Measurements from ENCODE around the gene BMP8B.

BMP8B gene

DNA sequence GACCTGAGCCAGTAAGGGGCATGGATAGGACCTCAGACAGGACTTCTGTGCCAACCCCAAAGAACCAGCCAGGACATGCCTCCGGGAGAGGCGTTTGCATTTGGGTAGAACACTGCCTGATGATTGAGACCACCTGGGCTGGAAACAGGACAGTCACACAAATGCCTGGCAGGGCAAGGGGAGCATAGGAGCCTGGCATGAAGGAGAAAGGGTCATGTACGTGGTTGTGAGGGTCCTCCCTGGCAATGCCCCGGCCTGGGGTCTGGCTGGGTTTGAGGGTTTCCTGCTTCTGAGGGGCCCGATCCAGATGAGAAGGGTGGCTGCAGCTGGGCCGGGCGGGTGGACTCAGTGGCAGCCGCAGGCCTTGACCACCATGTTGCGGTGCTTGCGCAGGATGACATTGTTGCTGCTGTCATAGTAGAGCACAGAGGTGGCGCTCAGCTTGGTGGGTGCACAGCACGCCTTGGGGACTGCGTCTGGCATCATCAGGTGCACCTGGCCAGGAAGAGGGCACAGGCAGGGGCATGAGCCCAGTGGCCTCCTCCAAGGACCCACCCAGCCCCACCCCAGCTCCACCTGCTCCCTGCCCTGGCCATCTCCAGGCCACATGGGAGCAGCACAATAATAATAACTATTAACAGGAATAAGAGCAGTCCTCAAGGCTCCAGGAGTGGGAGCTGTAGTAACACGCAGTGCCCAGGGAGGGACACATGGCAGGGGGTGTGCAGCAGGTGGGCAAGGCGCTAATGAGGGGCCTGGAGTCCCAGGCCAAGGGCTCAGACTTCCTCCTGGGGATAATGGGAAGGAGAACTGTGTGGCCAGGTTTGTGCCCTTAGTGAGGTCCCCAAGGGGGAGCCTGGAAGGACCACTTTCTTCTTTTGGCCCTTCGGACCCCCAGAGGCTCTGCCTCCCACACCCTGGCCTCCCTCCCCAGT, 28.3 kb downstream of the BMP8B start:
- Mint-ChIP-seq H3K9me3 (no peaks in the 10 kb centered on the region), H3K4me3 (no peak overlapping the region), H3K27ac (no peak overlapping the region), H3K4me1 (ENCODE audit: low read depth) (no peaks in the 10 kb centered on the region), H3K36me3 (ENCODE audit: low read depth) (peaks cover 36% of the 10 kb centered on the region), H3K27me3 (no peaks in the 10 kb centered on the region)

DNA sequence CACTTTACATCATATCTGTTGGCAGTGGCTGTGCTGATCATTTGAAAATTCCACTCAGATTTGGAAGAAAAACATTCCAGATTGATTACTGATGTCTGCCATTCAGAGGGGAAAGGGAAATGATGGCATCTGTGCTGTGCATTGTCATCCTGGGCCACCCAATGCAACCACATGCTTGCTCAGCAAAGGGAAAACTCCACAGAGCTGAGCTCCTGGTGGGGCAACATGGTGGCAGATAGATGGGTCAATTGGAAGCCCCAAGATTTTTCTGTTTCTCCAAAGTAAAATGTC, 29.3 kb downstream of the BMP8B start:
- no peak overlapping the region for H3K4me3 Mint-ChIP-seq
- no peaks in the 10 kb centered on the region for H3K27me3 Mint-ChIP-seq
- peaks cover 42% of the 10 kb centered on the region for H3K36me3 Mint-ChIP-seq (ENCODE audit: low read depth)
- H3K4me1 Mint-ChIP-seq (ENCODE audit: low read depth), result no peaks in the 10 kb centered on the region
- H3K9me3 Mint-ChIP-seq, result no peaks in the 10 kb centered on the region
- no peak overlapping the region for H3K27ac Mint-ChIP-seq

DNA sequence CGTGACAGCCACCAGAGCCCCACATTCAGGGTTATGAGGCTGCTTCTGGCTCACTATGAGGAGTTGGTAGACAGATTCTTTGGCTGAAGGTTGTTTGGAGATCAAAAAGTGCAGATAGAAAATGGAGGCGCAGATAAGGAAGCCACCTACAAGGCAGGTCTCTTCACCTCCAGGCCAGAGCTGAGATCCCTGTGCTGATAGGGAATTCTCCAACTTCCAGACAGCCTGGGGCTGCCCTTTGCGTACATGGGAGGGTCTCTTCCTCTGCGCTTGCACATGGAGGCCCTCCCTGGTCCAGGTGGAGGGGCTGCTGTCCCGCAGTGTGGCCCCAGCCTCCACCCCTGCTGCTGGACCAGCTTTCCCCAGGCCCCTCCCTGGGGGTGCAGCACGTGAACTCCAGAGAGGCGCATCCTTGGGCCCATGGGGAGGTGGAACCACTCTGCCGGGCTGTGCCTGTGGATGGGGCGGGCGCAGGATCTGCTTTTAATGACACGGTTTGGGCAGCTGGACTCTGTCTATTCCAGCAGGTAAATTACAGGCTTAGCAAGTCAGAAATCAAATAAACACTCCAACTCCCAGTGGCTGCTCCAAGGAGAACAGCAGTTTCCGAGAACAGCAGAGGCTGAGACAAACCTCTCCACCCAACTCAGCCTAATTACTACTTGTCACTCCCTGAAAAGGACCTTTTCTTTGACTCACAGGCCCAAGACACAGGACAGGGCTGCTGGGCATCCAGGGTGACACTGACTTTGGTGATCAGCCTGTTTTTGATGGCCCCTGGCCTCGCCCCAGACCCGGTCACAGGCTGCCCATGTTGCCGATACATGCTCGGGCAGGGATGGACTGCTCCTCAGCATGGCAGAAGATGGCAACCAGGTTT, 29.9 kb downstream of the BMP8B start:
- no peak overlapping the region for H3K4me3 Mint-ChIP-seq
- no peaks in the 10 kb centered on the region for H3K4me1 Mint-ChIP-seq (ENCODE audit: low read depth)
- peaks cover 46% of the 10 kb centered on the region for H3K36me3 Mint-ChIP-seq (ENCODE audit: low read depth)
- no peak overlapping the region for H3K27ac Mint-ChIP-seq
- no peaks in the 10 kb centered on the region for H3K27me3 Mint-ChIP-seq
- H3K9me3 Mint-ChIP-seq, result no peaks in the 10 kb centered on the region

DNA sequence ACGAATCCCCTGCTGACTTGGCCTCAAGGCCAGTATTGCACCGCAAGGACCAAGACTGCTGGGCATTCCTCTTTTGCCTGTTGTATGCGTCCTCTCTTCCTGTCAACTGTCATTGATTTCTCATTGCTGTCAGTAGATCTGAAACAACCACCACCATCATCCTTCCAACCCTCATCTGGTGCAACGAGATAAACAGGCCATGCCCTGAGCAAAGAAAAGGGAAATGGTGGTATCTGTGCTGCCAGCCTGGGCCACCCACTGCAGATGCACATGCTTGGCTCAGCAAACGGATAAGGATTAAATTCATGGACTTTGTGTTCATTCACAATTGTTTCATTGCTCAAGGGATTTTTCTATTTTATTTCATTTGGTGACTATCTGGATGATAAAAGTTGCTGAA, 31.2 kb downstream of the BMP8B start:
- Mint-ChIP-seq H3K27me3 (no peaks in the 10 kb centered on the region), H3K9me3 (no peaks in the 10 kb centered on the region), H3K27ac (no peak overlapping the region), H3K4me3 (no peak overlapping the region), H3K36me3 (ENCODE audit: low read depth) (peaks cover 55% of the 10 kb centered on the region), H3K4me1 (ENCODE audit: low read depth) (no peaks in the 10 kb centered on the region)

DNA sequence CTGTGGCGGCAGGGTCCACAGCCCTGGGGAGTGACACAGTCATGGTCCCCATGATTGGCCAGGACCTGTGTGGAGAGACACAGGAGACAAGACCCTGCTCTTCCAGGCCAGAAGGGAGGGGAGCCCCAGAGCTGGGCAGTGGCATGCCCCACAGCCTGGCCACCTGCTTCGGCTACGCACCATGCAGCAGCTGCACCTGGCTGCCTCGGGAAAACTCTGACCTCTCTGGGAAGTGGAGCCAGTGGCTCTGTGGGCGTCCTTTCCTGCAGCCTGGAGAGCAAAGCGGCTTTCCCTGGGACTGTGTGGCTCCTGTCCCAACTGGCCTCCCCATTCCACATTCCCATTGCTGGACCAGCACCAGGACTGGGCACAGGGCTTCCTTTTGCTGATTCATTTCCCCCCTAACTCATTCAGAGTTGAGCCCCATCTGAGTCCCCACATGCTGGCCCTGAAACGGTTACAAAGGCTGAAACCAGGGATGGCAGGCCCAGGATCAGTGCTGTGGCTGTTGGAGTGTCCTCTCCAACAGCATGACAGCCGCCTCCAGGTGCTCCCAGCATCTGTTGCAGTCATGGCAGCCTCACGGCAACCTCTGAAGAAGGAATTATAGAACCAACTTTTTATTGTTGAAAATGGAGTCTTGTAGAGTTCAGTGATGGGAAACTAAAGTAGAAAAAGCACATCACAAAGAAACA, 32.6 kb downstream of the BMP8B start:
- no peak overlapping the region for H3K4me3 Mint-ChIP-seq
- H3K36me3 Mint-ChIP-seq (ENCODE audit: low read depth), result peaks cover 67% of the 10 kb centered on the region
- H3K4me1 Mint-ChIP-seq (ENCODE audit: low read depth), result no peaks in the 10 kb centered on the region
- no peaks in the 10 kb centered on the region for H3K27me3 Mint-ChIP-seq
- no peaks in the 10 kb centered on the region for H3K9me3 Mint-ChIP-seq
- H3K27ac Mint-ChIP-seq, result peak overlapping the region; percentile 65

DNA sequence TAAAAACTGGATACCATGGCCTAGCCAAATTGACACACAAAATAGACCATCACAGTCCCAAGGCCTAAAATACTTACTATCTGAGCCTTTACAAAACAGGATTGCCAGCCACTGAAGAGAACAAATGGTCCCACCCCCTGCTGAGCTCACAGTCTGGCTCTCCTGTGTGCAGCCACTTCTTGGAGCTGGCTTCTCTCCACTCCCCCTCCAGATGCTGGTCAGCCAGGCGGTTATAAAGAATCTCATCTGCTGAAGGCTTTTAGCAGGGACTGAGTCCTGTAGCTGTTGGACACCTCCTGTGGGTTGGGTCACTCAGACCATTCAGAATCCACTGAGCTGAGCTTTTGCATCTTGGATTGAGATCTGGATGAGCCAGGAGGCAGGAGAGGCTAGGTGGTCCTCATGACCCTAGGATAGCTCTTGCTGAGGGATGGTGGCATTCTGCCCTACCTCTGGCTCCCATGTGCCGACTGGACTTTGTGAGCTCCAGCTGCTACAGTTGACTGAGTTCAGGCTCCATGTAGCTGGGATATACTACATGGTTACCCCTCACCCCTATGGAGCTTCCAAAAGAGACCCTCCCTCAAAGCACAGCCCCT, 33.7 kb downstream of the BMP8B start:
- Mint-ChIP-seq H3K27ac (no peak overlapping the region), H3K36me3 (ENCODE audit: low read depth) (peaks cover 77% of the 10 kb centered on the region), H3K27me3 (no peaks in the 10 kb centered on the region), H3K4me1 (ENCODE audit: low read depth) (no peaks in the 10 kb centered on the region), H3K4me3 (no peak overlapping the region), H3K9me3 (no peaks in the 10 kb centered on the region)

DNA sequence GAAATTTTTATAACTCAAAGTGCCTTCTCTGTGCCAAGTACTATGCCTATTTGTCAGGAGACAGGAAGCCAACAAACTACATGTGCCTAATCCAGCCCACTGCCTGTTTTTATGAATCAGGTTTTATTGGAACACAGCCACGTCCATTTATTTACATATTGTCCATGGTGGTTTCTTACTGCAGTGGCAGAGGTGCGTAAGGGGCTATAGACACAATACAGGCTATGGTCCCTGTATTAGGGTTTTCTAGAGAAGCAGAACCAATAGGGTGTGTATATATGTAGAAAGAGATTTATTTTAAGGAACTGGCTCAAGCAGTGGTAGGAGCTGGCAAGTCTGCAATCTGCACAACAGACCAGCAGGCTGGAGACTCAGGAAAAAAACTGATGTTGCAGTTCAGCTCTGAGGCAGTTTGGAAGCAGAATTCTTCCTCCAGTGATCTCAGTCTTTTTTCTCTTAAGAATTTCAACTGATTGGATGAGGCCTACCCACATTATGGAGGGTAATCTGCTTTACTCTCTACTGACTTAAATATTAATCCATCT, 34.6 kb downstream of the BMP8B start:
- H3K4me1 Mint-ChIP-seq (ENCODE audit: low read depth), result no peaks in the 10 kb centered on the region
- H3K27ac Mint-ChIP-seq, result no peak overlapping the region
- peaks cover 77% of the 10 kb centered on the region for H3K36me3 Mint-ChIP-seq (ENCODE audit: low read depth)
- H3K4me3 Mint-ChIP-seq, result no peak overlapping the region
- H3K27me3 Mint-ChIP-seq, result no peaks in the 10 kb centered on the region
- no peaks in the 10 kb centered on the region for H3K9me3 Mint-ChIP-seq

DNA sequence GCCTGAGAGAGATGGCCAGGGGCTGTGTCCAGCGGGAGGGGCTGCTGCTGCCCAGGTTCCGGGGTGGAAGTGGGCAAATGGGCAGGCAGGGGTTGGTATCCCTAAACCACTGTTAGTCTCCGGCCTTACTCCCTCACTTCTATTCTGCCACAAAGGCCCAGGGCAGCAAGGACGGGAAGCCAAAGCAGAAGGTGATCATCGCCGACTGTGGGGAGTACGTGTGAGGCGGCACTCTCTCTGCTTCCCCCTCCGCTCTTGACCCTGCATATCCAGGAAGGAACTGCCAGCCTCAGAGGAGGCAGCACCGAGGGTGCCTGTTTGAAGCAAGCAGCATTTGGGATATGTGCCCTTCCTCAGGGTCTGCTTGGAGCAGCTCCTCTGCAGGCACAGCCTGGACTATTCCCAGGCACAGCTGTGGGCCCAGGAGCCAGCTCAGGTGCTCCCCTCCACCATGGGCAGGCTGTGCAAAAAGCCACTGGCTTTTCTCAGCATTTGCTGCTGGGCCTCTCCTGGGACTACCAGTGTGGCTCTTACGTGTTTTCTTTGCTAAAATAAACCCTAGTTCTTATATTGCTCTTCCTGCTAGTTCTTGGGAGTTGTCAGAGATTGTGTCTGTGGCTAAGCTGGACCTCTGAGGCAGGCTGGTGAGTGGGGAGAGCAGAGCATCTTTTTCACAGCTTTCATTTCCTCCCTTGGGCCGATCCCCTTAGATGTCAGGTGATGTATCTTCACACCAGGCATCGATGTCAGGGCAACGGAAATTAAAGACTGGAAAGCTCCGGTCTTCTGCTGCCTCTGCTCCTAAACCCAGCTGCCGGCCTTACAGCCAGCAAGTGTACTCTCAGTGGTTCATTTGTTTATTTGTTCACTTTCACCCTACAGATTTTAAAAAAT, 35.3 kb downstream of the BMP8B start:
- Mint-ChIP-seq H3K27ac (no peak overlapping the region), H3K4me3 (no peak overlapping the region), H3K27me3 (no peaks in the 10 kb centered on the region), H3K9me3 (no peaks in the 10 kb centered on the region), H3K4me1 (ENCODE audit: low read depth) (no peaks in the 10 kb centered on the region), H3K36me3 (ENCODE audit: low read depth) (peaks cover 75% of the 10 kb centered on the region)

DNA sequence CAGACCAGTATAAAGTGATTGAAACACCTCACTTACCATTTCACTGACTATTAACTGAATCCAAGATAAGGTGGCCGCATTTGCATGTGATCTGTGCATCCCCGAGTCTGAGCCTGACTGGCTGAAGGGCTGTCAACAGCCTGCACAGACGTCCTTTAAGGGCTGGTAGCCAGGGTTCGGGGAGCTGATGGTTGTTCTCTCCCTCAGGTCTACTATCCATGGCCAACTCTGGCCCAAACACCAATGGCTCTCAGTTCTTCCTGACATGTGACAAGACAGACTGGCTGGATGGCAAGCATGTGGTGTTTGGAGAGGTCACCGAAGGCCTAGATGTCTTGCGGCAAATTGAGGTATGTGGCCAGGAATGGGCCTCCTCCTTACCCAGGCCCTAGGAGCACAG, 36.0 kb downstream of the BMP8B start:
- no peak overlapping the region for H3K27ac Mint-ChIP-seq
- peaks cover 76% of the 10 kb centered on the region for H3K36me3 Mint-ChIP-seq (ENCODE audit: low read depth)
- no peaks in the 10 kb centered on the region for H3K27me3 Mint-ChIP-seq
- H3K9me3 Mint-ChIP-seq, result no peaks in the 10 kb centered on the region
- H3K4me1 Mint-ChIP-seq (ENCODE audit: low read depth), result peaks cover 2% of the 10 kb centered on the region
- H3K4me3 Mint-ChIP-seq, result no peak overlapping the region

DNA sequence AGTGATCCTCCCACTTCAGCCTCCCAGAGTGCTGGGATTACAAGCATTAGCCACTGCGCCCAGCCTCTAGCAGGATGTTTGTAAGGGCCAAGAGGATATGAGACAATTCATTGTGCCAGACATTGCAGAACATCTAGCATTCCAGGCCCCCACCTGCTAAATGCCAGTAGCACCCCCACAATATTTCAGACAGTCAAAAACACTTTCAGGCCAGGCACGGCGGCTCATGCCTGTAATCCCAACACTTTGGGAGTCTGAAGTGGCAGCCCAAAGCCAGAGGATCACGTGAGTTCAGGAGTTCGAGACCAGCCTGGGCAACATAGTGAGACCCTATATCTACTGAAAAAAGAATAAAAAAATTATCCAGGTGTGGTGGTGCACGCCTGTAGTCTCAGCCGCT, 37.1 kb downstream of the BMP8B start:
- Mint-ChIP-seq H3K4me3 (no peak overlapping the region), H3K36me3 (ENCODE audit: low read depth) (peaks cover 76% of the 10 kb centered on the region), H3K27me3 (no peaks in the 10 kb centered on the region), H3K27ac (no peak overlapping the region), H3K4me1 (ENCODE audit: low read depth) (peaks cover 13% of the 10 kb centered on the region), H3K9me3 (no peaks in the 10 kb centered on the region)

DNA sequence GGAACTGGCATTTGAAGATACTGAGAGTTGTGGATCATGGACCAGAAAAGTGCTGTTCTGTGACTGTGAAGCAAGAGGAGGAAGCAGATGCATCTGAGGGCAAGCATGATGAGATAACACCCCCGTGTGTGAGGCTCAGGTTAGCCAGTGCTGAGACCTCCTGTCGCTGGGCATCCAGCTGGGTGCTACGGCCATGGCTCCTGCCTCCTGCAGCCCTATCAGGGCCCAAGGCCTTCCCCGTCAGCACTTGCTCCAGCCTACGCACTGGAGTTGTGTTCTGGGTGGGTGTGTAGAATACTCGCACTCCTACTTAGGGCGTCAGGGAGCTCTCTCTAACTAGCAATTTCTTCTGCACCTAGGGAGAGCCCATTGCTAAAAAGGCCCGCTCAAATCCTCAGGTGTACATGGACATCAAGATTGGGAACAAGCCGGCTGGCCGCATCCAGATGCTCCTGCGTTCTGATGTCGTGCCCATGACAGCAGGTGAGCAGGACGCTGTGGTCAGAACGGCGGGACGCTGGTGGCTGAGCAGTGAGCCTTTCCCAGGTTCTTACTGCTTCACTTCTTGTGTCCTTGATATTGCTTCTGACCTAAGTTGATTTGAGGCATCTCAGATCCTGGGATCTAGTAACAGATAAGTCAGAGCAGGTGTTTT, 43.5 kb downstream of the BMP8B start:
- no peak overlapping the region for H3K4me3 Mint-ChIP-seq
- H3K36me3 Mint-ChIP-seq (ENCODE audit: low read depth), result peaks cover 83% of the 10 kb centered on the region
- no peaks in the 10 kb centered on the region for H3K27me3 Mint-ChIP-seq
- peaks cover 24% of the 10 kb centered on the region for H3K4me1 Mint-ChIP-seq (ENCODE audit: low read depth)
- H3K9me3 Mint-ChIP-seq, result no peaks in the 10 kb centered on the region
- no peak overlapping the region for H3K27ac Mint-ChIP-seq

DNA sequence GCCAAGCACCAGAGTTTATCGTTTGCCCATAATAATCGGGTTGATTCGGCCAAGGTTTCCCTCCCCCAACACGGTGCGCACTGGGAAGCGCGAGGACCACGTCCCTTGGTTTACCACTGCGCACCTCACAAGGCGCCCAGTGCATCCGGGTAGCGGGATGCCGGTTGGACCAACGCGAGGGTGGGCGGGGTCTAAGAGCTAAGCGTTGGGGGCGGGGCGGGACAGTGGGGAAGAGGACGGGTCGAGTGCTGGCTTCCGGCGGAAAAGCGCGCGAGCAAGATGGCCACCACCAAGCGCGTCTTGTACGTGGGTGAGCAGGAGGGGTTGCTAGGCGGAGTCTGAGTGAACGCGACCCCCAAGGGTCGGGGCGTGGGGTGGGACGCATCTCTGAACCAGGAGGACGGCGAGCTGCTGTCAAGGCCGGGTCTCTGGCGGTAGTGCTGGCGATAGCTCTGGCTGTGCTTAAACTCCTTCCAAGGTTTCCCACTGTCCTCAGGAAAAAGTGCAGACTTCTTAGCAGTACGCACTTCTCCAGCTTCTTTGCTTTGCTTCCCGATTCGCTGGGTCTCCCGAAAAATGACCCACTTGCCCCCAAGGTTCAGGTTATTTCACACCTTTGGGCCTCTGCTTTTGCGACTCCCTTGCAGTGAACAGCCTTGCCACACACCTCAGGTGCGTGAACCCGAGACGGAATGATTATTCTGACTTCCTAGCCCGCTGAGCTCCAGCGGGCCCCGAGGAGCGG, 49.9 kb downstream of the BMP8B start, which contains the start of gene PPIE:
Gene PPIE (plus strand): TSS at position 261 of the 745 bp plus-strand sequence. CDS start 19 bp downstream, at position 280.
- H3K4me1 Mint-ChIP-seq (ENCODE audit: low read depth), result peaks cover 54% of the 10 kb centered on the region
- H3K9me3 Mint-ChIP-seq, result peaks cover 6% of the 10 kb centered on the region
- H3K27ac Mint-ChIP-seq, result peak within 1 kb of the TSS; percentile 94
- H3K36me3 Mint-ChIP-seq (ENCODE audit: low read depth), result peaks cover 40% of the 10 kb centered on the region
- peaks cover 15% of the 10 kb centered on the region for H3K27me3 Mint-ChIP-seq
- H3K4me3 Mint-ChIP-seq, result peak within 1 kb of the TSS; percentile 96

All from stimulated activated naive CD8-positive, alpha-beta T cell treated with anti-CD3 and anti-CD28 coated beads, Interleukin-15, Interleukin-2, amounts not matched to agents 100 ng/mL and 50 ng/mL, for 24 hours (primary cell).